Measurements from ENCODE around the gene FAM240B.

- TF ChIP-seq CTCF (IDR thresholded peaks at IDR 0.05), result no peak
- no peak for TF ChIP-seq POLR2A (IDR thresholded peaks at IDR 0.05)
These were observed 45.2 kb upstream of the FAM240B start for GRCh38 chr9:38765101-38765500.
